Peyer's patch (tissue), 4 donors: ENCODE measurements around the gene ATG4B. TPM values are rescaled to one million over a fixed set of nuclear protein-coding genes. Genes with fewer than 3 reads are reported as not detected.

Experiments used
- DNase-seq, 3 donors: peaks; one replicate each; pipeline ENCODE4 v3.0.0-alpha.2; 2017 to 2019
- H3K27ac ChIP-seq, 4 donors: fragments of 200-600 bp; sonication (generic); one replicate each; pipeline ENCODE4 v1.5.1; 2016 to 2019
- H3K27me3 ChIP-seq, 2 donors: fragments of 200-600 bp; sonication (generic); one replicate each; pipeline ENCODE4 v1.5.1; 2019
- H3K36me3 ChIP-seq, 3 donors: fragments of 200-600 bp; sonication (generic); one replicate each; pipeline ENCODE4 v1.5.1; 2016 to 2019
- H3K4me1 ChIP-seq, 4 donors: fragments of 200-600 bp; sonication (generic); one replicate each; pipeline ENCODE4 v1.5.1; 2016 to 2019
- H3K4me3 ChIP-seq, 4 donors: fragments of 200-600 bp; sonication (generic); 1 replicate in 3 of 4; 2 replicates in 1 of 4; pipeline ENCODE4 v1.5.1; 2016 to 2019; ENCODE audit warnings: mild to moderate bottlenecking in 1 of 4
- H3K9me3 ChIP-seq, 4 donors: fragments of 200-600 bp; sonication (generic); one replicate each; pipeline ENCODE4 v1.5.1; 2016 to 2019; ENCODE audit warnings: mild to moderate bottlenecking in 1 of 4
- POLR2A ChIP-seq, 2 donors: fragments of 450-650 bp; IDR thresholded peaks; one replicate each; pipeline ENCODE4 v1.5.1; 2017; ENCODE audit warnings: antibody characterized with exemption in 2 of 2, mild to moderate bottlenecking in 2 of 2, moderate library complexity in 2 of 2
- total RNA-seq, 4 donors: library from RNA; depleted of rRNA; stranded (reverse); fragments of >200 nt; gene quantifications; one replicate each; pipeline ENCODE4 v1.1.0, GENCODE V29; 2016
- TF ChIP-seq, protein P1 (sequence below), 6 experiments: fragments of 450-650 bp in 4 of 6; fragments of 200-600 bp in 2 of 6; sonication (generic) in 1 of 6; IDR thresholded peaks; one replicate each; pipeline ENCODE4 v1.5.1; 2017 to 2019; ENCODE audit warnings: antibody characterized with exemption in 6 of 6, mild to moderate bottlenecking in 3 of 6, moderate library complexity in 1 of 6

The ATG4B gene
- total RNA-seq, 4 donors from 2014 or later: 133 to 272 (median 259) TPM

DNA sequence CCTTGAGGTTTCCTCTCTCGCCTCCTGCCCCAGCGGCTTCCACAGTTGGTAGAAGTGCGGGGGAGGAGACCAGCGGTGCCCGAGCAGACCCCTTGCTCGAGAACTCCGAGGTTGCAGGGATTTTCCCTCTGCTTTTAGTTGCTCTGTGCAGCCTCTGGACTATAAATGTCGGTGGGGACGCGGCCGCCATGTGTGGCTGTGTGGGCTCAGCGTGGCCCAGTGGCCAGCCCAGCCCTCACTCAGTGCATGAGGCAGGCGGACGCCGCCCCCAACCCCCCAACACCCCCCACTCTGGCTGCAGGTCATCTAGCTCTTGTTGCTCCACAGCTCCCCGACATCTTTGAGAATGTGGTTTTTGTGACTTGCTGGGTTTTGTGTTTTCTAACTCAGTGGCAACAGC lies 81.6 kb downstream of the ATG4B start:
- Histone ChIP-seq H3K27me3 (no peaks in the 10 kb centered on the region), H3K4me1 (no peaks in the 10 kb centered on the region), H3K36me3 (peaks cover 0 to 81% (median 0%) of the 10 kb centered on the region in 3 donors), H3K4me3 (no peak overlapping the region), H3K9me3 (no peaks in the 10 kb centered on the region), H3K27ac (no peak overlapping the region)
- TF ChIP-seq POLR2A (IDR thresholded peaks at IDR 0.05): no peak
- TF ChIP-seq, protein P1, sequence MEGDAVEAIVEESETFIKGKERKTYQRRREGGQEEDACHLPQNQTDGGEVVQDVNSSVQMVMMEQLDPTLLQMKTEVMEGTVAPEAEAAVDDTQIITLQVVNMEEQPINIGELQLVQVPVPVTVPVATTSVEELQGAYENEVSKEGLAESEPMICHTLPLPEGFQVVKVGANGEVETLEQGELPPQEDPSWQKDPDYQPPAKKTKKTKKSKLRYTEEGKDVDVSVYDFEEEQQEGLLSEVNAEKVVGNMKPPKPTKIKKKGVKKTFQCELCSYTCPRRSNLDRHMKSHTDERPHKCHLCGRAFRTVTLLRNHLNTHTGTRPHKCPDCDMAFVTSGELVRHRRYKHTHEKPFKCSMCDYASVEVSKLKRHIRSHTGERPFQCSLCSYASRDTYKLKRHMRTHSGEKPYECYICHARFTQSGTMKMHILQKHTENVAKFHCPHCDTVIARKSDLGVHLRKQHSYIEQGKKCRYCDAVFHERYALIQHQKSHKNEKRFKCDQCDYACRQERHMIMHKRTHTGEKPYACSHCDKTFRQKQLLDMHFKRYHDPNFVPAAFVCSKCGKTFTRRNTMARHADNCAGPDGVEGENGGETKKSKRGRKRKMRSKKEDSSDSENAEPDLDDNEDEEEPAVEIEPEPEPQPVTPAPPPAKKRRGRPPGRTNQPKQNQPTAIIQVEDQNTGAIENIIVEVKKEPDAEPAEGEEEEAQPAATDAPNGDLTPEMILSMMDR (IDR thresholded peaks at IDR 0.05): no peak
- no peak for DNase-seq

DNA sequence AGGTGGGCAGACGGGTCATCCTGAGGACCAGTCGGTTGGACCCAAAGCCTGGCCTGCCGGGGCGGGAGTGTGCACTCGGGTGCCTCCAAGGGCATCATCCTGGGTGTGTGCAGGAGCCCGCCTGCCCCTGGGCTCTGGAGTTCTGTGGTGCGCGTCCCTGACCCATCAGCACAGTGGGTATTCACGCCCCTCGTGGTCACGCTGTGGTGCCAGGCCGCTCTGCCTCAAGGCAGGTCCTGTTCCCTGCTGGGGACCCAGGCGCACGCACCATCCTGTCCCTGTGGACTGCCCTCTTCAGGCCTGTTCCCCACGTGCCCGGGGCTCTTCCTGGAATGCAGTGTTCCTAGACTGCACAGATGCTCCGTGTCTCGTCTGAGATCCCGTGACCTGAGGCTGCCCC lies 82.6 kb downstream of the ATG4B start:
- no peak overlapping the region for H3K27ac ChIP-seq
- DNase-seq: no peak
- no peak overlapping the region for H3K4me3 ChIP-seq
- no peaks in the 10 kb centered on the region for H3K9me3 ChIP-seq
- TF ChIP-seq, protein P1 (IDR thresholded peaks at IDR 0.05): no peak
- no peak for TF ChIP-seq POLR2A (IDR thresholded peaks at IDR 0.05)
- H3K27me3 ChIP-seq: no peaks in the 10 kb centered on the region
- peaks cover 0 to 83% (median 0%) of the 10 kb centered on the region in 3 donors for H3K36me3 ChIP-seq
- H3K4me1 ChIP-seq: no peaks in the 10 kb centered on the region

DNA sequence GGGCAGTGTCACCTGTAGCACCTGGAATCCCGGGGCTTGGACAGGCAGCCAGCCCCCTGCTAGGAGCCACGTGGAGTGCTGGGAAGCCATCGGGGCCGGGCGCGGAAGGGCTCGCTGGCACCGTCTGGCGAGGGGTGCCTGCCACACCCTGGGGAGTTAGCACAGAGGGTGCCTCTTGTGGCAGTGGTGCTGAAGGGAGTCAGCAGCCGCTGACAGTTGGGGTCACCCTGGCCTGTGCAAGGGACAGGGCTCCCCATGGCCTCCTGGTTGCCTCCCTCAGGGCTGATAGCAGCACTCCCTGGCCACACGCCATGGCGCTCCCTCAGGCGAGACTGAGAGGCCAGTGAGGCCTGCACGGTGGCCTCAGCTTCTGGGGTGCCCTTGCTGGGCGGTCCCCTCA lies 83.1 kb downstream of the ATG4B start:
- TF ChIP-seq POLR2A (IDR thresholded peaks at IDR 0.05): no peak
- TF ChIP-seq, protein P1 (IDR thresholded peaks at IDR 0.05): no peak
- no peaks in the 10 kb centered on the region for H3K27me3 ChIP-seq
- H3K9me3 ChIP-seq: no peaks in the 10 kb centered on the region
- H3K36me3 ChIP-seq: peaks cover 0 to 80% (median 0%) of the 10 kb centered on the region in 3 donors
- H3K4me1 ChIP-seq: no peaks in the 10 kb centered on the region
- DNase-seq: no peak
- no peak overlapping the region for H3K27ac ChIP-seq
- no peak overlapping the region for H3K4me3 ChIP-seq

DNA sequence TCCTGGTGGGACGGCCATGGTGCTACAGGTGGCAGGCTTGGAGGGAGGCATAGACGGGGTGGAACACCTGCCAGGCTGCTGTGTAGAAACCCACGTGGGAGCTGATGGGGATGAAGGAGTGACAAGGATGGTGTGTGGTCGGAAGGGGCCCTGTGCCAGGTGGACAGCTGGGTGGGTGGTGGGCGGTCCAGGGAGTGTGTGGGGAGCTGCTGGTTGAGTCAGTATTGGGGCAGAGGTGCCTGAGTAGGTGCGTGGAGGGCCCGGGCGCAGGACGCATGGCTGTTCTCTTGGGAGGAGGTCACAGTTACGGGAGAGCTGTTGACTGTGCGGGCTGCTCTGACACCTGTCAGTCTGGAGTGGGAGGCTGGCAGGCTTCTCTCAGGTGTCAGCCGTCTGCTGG lies 84.4 kb downstream of the ATG4B start:
- Histone ChIP-seq H3K27ac (no peak overlapping the region), H3K4me3 (no peak overlapping the region), H3K36me3 (peaks cover 0 to 68% (median 0%) of the 10 kb centered on the region in 3 donors), H3K9me3 (no peaks in the 10 kb centered on the region), H3K27me3 (no peaks in the 10 kb centered on the region), H3K4me1 (no peaks in the 10 kb centered on the region)
- TF ChIP-seq, protein P1 (IDR thresholded peaks at IDR 0.05): no peak
- TF ChIP-seq POLR2A (IDR thresholded peaks at IDR 0.05): no peak
- DNase-seq: no peak

DNA sequence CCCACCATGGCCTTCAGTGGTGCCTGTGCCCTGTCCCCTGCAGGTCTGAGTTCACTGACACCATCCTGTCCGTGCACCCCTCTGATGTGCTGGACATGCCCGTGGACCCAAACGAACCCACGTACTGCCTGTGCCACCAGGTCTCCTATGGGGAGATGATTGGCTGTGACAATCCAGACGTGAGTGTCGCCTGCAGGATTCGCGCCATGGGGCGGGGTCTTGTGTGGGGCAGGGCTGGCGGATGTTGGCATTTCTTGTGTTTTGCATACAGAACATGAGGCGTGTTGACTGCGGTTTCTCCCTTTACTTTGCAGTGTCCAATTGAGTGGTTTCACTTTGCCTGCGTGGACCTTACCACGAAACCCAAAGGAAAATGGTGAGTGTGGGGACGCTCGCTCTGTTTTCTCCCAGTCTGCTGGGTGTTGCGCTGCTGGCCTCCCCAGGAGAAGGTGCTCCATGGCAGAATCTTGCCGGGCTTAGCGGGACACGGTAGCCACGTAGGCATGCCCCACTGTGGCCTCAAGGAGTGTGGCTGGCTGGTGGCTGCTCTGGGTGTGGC lies 85.5 kb downstream of the ATG4B start:
- no peak for DNase-seq
- TF ChIP-seq, protein P1 (IDR thresholded peaks at IDR 0.05): no peak
- TF ChIP-seq POLR2A (IDR thresholded peaks at IDR 0.05): no peak
- H3K4me3 ChIP-seq: no peak overlapping the region
- H3K27ac ChIP-seq: no peak overlapping the region
- no peaks in the 10 kb centered on the region for H3K27me3 ChIP-seq
- no peaks in the 10 kb centered on the region for H3K4me1 ChIP-seq
- peaks cover 0 to 62% (median 0%) of the 10 kb centered on the region in 3 donors for H3K36me3 ChIP-seq
- H3K9me3 ChIP-seq: no peaks in the 10 kb centered on the region

Other genes with a start within 250 kb of the ATG4B start
- gene STK25, start 129.1 kb upstream of the ATG4B start, total RNA-seq: 100 to 1,000 TPM; 149 to 356 (median 275) TPM
- gene BOK, start 78.9 kb upstream of the ATG4B start, total RNA-seq: 10 to 100 TPM in 3 of 4 donors, 1 to 10 TPM in 1; 6.7 to 20.2 (median 15.5) TPM
- 10 to 100 TPM; 46.4 to 90.0 (median 71.8) TPM for gene THAP4, start 535 bp upstream of the ATG4B start, total RNA-seq
- gene DTYMK, start 49.1 kb downstream of the ATG4B start, total RNA-seq: 10 to 100 TPM; 14.2 to 23.9 (median 19.2) TPM
- 100 to 1,000 TPM in 1 of 4 donors, 10 to 100 TPM in 3; 33.1 to 105 (median 73.5) TPM for gene ING5, start 64.3 kb downstream of the ATG4B start, total RNA-seq
- 100 to 1,000 TPM in 1 of 4 donors, 10 to 100 TPM in 3; 36.4 to 122 (median 77.7) TPM for gene D2HGDH, start 96.9 kb downstream of the ATG4B start, total RNA-seq
- gene GAL3ST2, start 139.1 kb downstream of the ATG4B start, total RNA-seq: 1 to 10 TPM in 1 of 4 donors, under 1 TPM in 1, not detected in 2; 0.80 to 3.3 TPM
- gene NEU4, start 171.5 kb downstream of the ATG4B start, total RNA-seq: 10 to 100 TPM; 35.5 to 73.3 (median 55.9) TPM
- gene PDCD1, start 221.2 kb downstream of the ATG4B start, total RNA-seq: 1 to 10 TPM in 2 of 4 donors, not detected in 2; 1.6 to 2.7 TPM
- gene RTP5, start 232.0 kb downstream of the ATG4B start, total RNA-seq: under 1 TPM in 1 of 4 donors, not detected in 3; 0.54 TPM